Smooth muscle cell (in vitro differentiated cells): Measurements from ENCODE around the gene PEAK3. TPM values are rescaled to one million over a fixed set of nuclear protein-coding genes. Genes with fewer than 3 reads are reported as not detected.

Experiments
- DNase-seq: peaks from one replicate; lab custom pipeline; 2025; ENCODE audit not compliant: unreplicated experiment; lab: John Stamatoyannopoulos, UW
- H2AFZ ChIP-seq: fragments of 200-600 bp; sonication (generic); 2 replicates; pipeline ENCODE4 v1.6.0; 2016; ENCODE audit warnings: antibody characterized with exemption, low read depth, mild to moderate bottlenecking
- H3F3A ChIP-seq: fragments of 200-600 bp; sonication (generic); 2 replicates; pipeline ENCODE4 v1.6.0; 2017; ENCODE audit warnings: antibody characterized with exemption, low read depth
- H3K27ac ChIP-seq: fragments of 200-600 bp; sonication (generic); 2 replicates; pipeline ENCODE4 v1.5.1; 2016; ENCODE audit warnings: low read depth, mild to moderate bottlenecking
- H3K27me3 ChIP-seq: fragments of 200-600 bp; sonication (generic); 2 replicates; pipeline ENCODE4 v1.6.1; 2016; ENCODE audit warnings: low read depth, mild to moderate bottlenecking
- H3K36me3 ChIP-seq: fragments of 200-600 bp; sonication (generic); 2 replicates; pipeline ENCODE4 v1.5.1; 2016; ENCODE audit warnings: low read depth
- H3K4me1 ChIP-seq: fragments of 200-600 bp; sonication (generic); 2 replicates; pipeline ENCODE4 v1.5.1; 2016; ENCODE audit warnings: low read depth
- H3K4me2 ChIP-seq: fragments of 200-600 bp; sonication (generic); 2 replicates; pipeline ENCODE4 v1.6.0; 2016; ENCODE audit warnings: mild to moderate bottlenecking
- H3K4me3 ChIP-seq: fragments of 200-600 bp; sonication (generic); 2 replicates; pipeline ENCODE4 v1.5.1; 2016; ENCODE audit warnings: mild to moderate bottlenecking
- H3K79me2 ChIP-seq: fragments of 200-600 bp; sonication (generic); 2 replicates; pipeline ENCODE4 v1.6.0; 2016; ENCODE audit warnings: low read depth, mild to moderate bottlenecking
- H3K9ac ChIP-seq: fragments of 200-600 bp; sonication (generic); 2 replicates; pipeline ENCODE4 v1.6.0; 2016; ENCODE audit warnings: low read depth
- H3K9me3 ChIP-seq: fragments of 200-600 bp; sonication (generic); replicated peaks from 2 replicates; pipeline ENCODE4 v1.5.1; 2016; ENCODE audit warnings: low read depth
- H4K20me1 ChIP-seq: fragments of 200-600 bp; sonication (generic); 2 replicates; pipeline ENCODE4 v1.6.0; 2016; ENCODE audit warnings: low read depth
- WGBS: methylation state at CpG from one replicate; pipeline ENCODE4 v1.1.7; 2016; ENCODE audit warnings: low lambda C conversion rate; 5-methylcytosine and 5-hydroxymethylcytosine counted together
- polyA plus RNA-seq: library from polyadenylated mRNA; unstranded; fragments of >200 nt; fragmentation: Nextera tagmentation; extraction: Ambion mirVana; gene quantifications from 2 replicates; pipeline ENCODE4 v1.2.1, GENCODE V29; 2016
- total RNA-seq: library from RNA; depleted of rRNA; stranded (reverse); fragments of >200 nt; gene quantifications from 2 replicates; pipeline ENCODE4 v1.2.3, GENCODE V29; 2014
- TF ChIP-seq, protein P1 (sequence below): fragments of 200-600 bp; sonication (generic); IDR thresholded peaks from 2 replicates; pipeline ENCODE4 v1.5.1; 2017; ENCODE audit warnings: borderline replicate concordance, mild to moderate bottlenecking, antibody characterized with exemption; ENCODE audit not compliant: insufficient read depth, poor library complexity, severe bottlenecking

PEAK3 gene
- total and polyA plus RNA-seq, 2 experiments from 2014 or later, result 0.71 TPM; not detected in 1

DNA sequence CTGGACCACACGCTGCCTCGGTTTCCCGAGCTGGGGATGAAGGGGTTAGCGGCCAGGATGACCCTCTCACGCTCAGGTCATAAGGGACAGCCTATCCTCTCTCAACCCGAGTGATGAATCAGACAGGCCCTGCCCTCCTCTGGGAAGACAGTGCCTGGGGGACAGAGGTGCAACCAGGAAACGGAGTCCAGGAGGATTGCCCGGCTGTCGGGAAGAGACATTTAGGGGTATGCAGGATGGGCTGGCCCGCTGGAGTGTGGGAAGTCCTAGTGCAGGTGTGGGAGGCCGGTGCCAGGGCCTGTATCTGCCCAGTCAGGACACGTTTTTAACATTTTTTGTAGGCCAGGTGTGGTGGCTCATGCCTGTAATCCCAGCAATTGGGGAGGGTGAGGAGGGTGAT, 38.1 kb upstream of the PEAK3 start:
- Histone ChIP-seq H3K27ac (no peak overlapping the region), H2AFZ (no peak overlapping the region), H3K9ac (no peak overlapping the region), H3F3A (no peaks in the 10 kb centered on the region), H3K4me2 (no peak overlapping the region), H3K4me3 (no peak overlapping the region), H3K79me2 (no peaks in the 10 kb centered on the region), H3K4me1 (no peaks in the 10 kb centered on the region), H3K9me3 (no peaks in the 10 kb centered on the region), H3K36me3 (no peaks in the 10 kb centered on the region), H3K27me3 (no peaks in the 10 kb centered on the region), H4K20me1 (peaks cover 4% of the 10 kb centered on the region)
- no peak for DNase-seq
- 76% methylated on average over 12 of the region's 12 CpGs for WGBS
- TF ChIP-seq, protein P1, sequence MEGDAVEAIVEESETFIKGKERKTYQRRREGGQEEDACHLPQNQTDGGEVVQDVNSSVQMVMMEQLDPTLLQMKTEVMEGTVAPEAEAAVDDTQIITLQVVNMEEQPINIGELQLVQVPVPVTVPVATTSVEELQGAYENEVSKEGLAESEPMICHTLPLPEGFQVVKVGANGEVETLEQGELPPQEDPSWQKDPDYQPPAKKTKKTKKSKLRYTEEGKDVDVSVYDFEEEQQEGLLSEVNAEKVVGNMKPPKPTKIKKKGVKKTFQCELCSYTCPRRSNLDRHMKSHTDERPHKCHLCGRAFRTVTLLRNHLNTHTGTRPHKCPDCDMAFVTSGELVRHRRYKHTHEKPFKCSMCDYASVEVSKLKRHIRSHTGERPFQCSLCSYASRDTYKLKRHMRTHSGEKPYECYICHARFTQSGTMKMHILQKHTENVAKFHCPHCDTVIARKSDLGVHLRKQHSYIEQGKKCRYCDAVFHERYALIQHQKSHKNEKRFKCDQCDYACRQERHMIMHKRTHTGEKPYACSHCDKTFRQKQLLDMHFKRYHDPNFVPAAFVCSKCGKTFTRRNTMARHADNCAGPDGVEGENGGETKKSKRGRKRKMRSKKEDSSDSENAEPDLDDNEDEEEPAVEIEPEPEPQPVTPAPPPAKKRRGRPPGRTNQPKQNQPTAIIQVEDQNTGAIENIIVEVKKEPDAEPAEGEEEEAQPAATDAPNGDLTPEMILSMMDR, result no peak

DNA sequence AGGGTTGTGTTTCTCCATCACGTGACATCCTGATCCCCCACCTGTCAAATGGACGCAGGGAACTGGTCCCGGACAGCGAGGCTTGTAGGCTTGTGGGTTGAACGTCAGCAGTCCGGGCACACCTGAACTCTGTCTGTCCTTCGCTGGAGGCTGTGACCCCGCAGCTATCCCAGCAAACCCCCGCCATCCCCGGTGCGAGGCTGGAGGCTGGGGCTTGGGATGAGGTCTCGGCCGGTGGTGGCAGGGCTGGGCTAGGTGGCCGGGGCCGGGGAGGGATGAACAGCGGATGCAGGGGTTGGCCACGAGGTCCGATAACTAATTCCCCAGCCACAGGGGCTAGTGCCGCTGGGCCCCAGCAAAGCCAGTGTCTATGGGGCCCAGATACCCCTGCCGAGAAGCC, 37.6 kb upstream of the PEAK3 start:
- Histone ChIP-seq H4K20me1 (peaks cover 4% of the 10 kb centered on the region), H3K9me3 (no peaks in the 10 kb centered on the region), H3K4me3 (no peak overlapping the region), H3K27me3 (no peaks in the 10 kb centered on the region), H3K36me3 (no peaks in the 10 kb centered on the region), H3K79me2 (no peaks in the 10 kb centered on the region), H3K4me2 (no peak overlapping the region), H2AFZ (no peak overlapping the region), H3F3A (no peaks in the 10 kb centered on the region), H3K9ac (no peak overlapping the region), H3K27ac (no peak overlapping the region), H3K4me1 (no peaks in the 10 kb centered on the region)
- no peak for DNase-seq
- TF ChIP-seq, protein P1, result no peak
- 92% methylated on average over 15 of the region's 20 CpGs for WGBS

DNA sequence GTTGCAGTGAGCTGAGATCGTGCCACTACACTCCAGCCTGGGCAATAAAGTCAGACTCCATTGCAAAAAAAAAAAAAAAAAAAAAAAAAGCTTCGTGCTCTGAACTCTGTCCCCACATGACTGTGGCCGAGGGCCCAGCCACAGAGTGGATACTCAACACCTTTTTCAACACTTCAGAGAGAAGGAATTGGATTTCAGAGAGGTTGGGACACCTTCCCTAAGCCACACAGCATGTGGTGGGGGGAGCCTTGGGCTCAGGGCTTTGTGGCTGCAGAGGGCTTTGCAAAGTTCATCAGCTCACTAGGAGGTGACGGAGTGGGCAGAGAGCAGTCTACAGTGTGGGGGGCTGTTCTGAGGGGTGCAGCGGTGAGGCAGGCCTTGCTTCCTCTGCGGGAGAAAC, 36.9 kb upstream of the PEAK3 start:
- H3K4me2 ChIP-seq, result no peak overlapping the region
- H3K27ac ChIP-seq, result no peak overlapping the region
- 95% methylated on average over 6 of the region's 6 CpGs for WGBS
- peaks cover 4% of the 10 kb centered on the region for H4K20me1 ChIP-seq
- no peaks in the 10 kb centered on the region for H3K27me3 ChIP-seq
- H3K9ac ChIP-seq, result no peak overlapping the region
- no peaks in the 10 kb centered on the region for H3K79me2 ChIP-seq
- TF ChIP-seq, protein P1, result no peak
- H3F3A ChIP-seq, result no peaks in the 10 kb centered on the region
- no peaks in the 10 kb centered on the region for H3K4me1 ChIP-seq
- no peaks in the 10 kb centered on the region for H3K36me3 ChIP-seq
- DNase-seq, result no peak
- H3K9me3 ChIP-seq, result no peaks in the 10 kb centered on the region
- no peak overlapping the region for H2AFZ ChIP-seq
- H3K4me3 ChIP-seq, result no peak overlapping the region

DNA sequence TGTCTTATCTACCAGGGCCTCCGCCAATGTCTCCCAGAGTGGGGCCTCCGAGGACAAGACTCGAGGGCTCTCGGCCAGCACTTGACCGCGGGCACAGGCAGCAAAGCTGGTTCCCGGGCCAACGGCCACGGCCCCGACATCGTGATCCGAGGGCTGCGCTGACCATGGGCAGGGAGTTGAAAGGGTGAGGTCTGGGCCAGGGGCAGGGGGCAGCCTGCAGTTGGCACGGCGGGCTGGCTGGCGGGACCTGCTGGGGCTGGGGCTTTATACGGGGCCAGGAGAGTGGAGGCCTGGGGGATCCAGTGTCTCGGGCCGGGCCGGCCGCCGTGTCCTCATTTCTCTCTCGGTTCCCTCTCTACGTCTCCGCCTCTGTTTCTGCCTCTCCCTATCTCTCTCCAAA, 35.8 kb upstream of the PEAK3 start:
- no peaks in the 10 kb centered on the region for H3K9me3 ChIP-seq
- H4K20me1 ChIP-seq, result peaks cover 4% of the 10 kb centered on the region
- H3K4me2 ChIP-seq, result no peak overlapping the region
- no peak for DNase-seq
- no peak overlapping the region for H2AFZ ChIP-seq
- no peak overlapping the region for H3K9ac ChIP-seq
- H3K27me3 ChIP-seq, result no peaks in the 10 kb centered on the region
- TF ChIP-seq, protein P1, result no peak
- no peaks in the 10 kb centered on the region for H3K4me1 ChIP-seq
- H3K27ac ChIP-seq, result no peak overlapping the region
- H3K36me3 ChIP-seq, result no peaks in the 10 kb centered on the region
- H3K79me2 ChIP-seq, result no peaks in the 10 kb centered on the region
- H3F3A ChIP-seq, result no peaks in the 10 kb centered on the region
- 91% methylated on average over 17 of the region's 25 CpGs for WGBS
- H3K4me3 ChIP-seq, result no peak overlapping the region
